MM.1S (cell line): Measurements from ENCODE around the gene DAP.

Experiments
- EZH2 ChIP-seq: fragments of 300-600 bp; sonication (generic); optimal IDR thresholded peaks from 2 replicates; pipeline ENCODE3; 2017; ENCODE audit warnings: low read depth, mild to moderate bottlenecking, antibody characterized with exemption, low read length, mixed read lengths
- EZH2phosphoT487 ChIP-seq: fragments of 300-600 bp; sonication (generic); IDR thresholded peaks from 2 replicates; pipeline ENCODE4 v1.6.1; 2018; ENCODE audit warnings: antibody characterized with exemption, low read length
- TF ChIP-seq, protein P1 (sequence below): fragments of 300-600 bp; sonication (generic); IDR thresholded peaks from 2 replicates; pipeline ENCODE4 v1.5.1; 2016; ENCODE audit warnings: antibody characterized with exemption, low read length, mixed read lengths

GRCh38 chr5:10744681-10745080 lies 16.4 kb downstream of the DAP start:
- TF ChIP-seq, protein P1, sequence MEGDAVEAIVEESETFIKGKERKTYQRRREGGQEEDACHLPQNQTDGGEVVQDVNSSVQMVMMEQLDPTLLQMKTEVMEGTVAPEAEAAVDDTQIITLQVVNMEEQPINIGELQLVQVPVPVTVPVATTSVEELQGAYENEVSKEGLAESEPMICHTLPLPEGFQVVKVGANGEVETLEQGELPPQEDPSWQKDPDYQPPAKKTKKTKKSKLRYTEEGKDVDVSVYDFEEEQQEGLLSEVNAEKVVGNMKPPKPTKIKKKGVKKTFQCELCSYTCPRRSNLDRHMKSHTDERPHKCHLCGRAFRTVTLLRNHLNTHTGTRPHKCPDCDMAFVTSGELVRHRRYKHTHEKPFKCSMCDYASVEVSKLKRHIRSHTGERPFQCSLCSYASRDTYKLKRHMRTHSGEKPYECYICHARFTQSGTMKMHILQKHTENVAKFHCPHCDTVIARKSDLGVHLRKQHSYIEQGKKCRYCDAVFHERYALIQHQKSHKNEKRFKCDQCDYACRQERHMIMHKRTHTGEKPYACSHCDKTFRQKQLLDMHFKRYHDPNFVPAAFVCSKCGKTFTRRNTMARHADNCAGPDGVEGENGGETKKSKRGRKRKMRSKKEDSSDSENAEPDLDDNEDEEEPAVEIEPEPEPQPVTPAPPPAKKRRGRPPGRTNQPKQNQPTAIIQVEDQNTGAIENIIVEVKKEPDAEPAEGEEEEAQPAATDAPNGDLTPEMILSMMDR: no peak
- no peak for TF ChIP-seq EZH2phosphoT487
- no peak for TF ChIP-seq EZH2
